ENCODE data around the gene ARPC2. TPM values are rescaled to one million over a fixed set of nuclear protein-coding genes. Genes with fewer than 3 reads are reported as not detected.

The ARPC2 gene
- total and polyA plus RNA-seq, 10 of the 15 experiments (the other 5 are each of a cell fraction or from before 2014, with no cell fraction given) = 440 to 980 (median 709) TPM

GRCh38 chr2:218296847-218297246 lies 79.9 kb downstream of the ARPC2 start:
- peaks cover 4% of the 10 kb centered on the region for H3K79me2 ChIP-seq (ENCODE audit: control insufficient read depth, insufficient read depth, low read length)
- no peak overlapping the region for H3K27ac ChIP-seq (ENCODE audit: control insufficient read depth, insufficient read depth)
- no peak overlapping the region for H2AFZ ChIP-seq (ENCODE audit: control insufficient read depth, low read depth, low read length)
- no peaks in the 10 kb centered on the region for H3K9me3 ChIP-seq (replicated peaks; ENCODE audit: control insufficient read depth, insufficient read depth, low read length)
- no peaks in the 10 kb centered on the region for H3K36me3 ChIP-seq (ENCODE audit: control insufficient read depth in 2 of 2, insufficient read depth in 2 of 2, low read length in 1 of 2)
- ChIA-PET POLR2A (interaction anchor here (1.1 kb wide), 1 partner anchor 104 kb away, joined by 3 read pairs; no protein-coding TSS in a partner anchor), RAD21 (ENCODE audit: unreplicated experiment) (interaction anchor here (0.9 to 1.6 kb wide), 2 partner anchors 24 to 59 kb away, joined by 3 to 8 read pairs; no protein-coding TSS in a partner anchor), SMC1A (ENCODE audit: uncharacterized antibody, unreplicated experiment) (interaction anchor here (1.4 to 2.5 kb wide), 3 partner anchors 10 to 60 kb away, joined by 3 to 11 read pairs (median 5); partner anchors contain the start of gene CATIP), CTCF (interaction anchor here (4.2 to 8.2 kb wide), 2 partner anchors 24 to 60 kb away, joined by 43 to 150 read pairs; partner anchors contain the start of genes AAMP, CATIP and PNKD)
- TF ChIP-seq CEBPB (IDR thresholded peaks at IDR 0.05; ENCODE audit: borderline replicate concordance in 1 of 2, low read depth in 2 of 2, low read length in 2 of 2) (no peak), RB1 (IDR thresholded peaks at IDR 0.05; ENCODE audit: borderline replicate concordance) (no peak), ZBTB4 (CRISPR knock-in tag; IDR thresholded peaks at IDR 0.05) (no peak), LARP7 (IDR thresholded peaks at IDR 0.05) (no peak)
- no TSS peak for BruUV-seq (replicated peaks)
- H3K4me1 ChIP-seq (ENCODE audit: control insufficient read depth, insufficient read depth, low read length) = peaks cover 4% of the 10 kb centered on the region; the same call in 1 of the 2 replicates
- DNase-seq (ENCODE audit: low read depth, low spot score) = no peak
- no peak overlapping the region for H3K4me2 ChIP-seq (ENCODE audit: control insufficient read depth, insufficient read depth)
- H4K20me1 ChIP-seq (ENCODE audit: control insufficient read depth, insufficient read depth) = no peaks in the 10 kb centered on the region
- no peak overlapping the region for H3K4me3 ChIP-seq
- intact Hi-C loops (cut with micrococcal nuclease; ENCODE audit: unreplicated experiment) = loop anchor here (10.0 kb wide), 1 partner anchor 358 kb away; the partner anchor contains the start of genes BCS1L and ZNF142
- no peaks in the 10 kb centered on the region for H3K27me3 ChIP-seq (replicated peaks in 1 of 2; ENCODE audit: control insufficient read depth in 2 of 2, insufficient read depth in 2 of 2, low read length in 1 of 2)
- in situ Hi-C loops (cut with MboI) = loop anchor here (25.0 kb wide), 1 partner anchor 90 kb away; the partner anchor contains the start of genes CTDSP1 and SLC11A1
- 79% methylated on average over 7 of the region's 7 CpGs for WGBS (ENCODE audit: insufficient coverage, insufficient replicate concordance, low lambda C conversion rate, missing lambda C conversion rate)
- FAIRE-seq = no peak
- H3K9ac ChIP-seq (ENCODE audit: control insufficient read depth, insufficient read depth, low read length) = no peak overlapping the region
- ATAC-seq = no peak

Data from GM12878 (cell line).